GM12801 (cell line): ENCODE measurements around the gene FBXW7.

Source experiments
- CTCF ChIP-seq: IDR thresholded peaks from one replicate; pipeline ENCODE4 v1.5.1; 2011; ENCODE audit warnings: control low read depth; ENCODE audit not compliant: insufficient read length; ENCODE audit errors: extremely low read depth

FBXW7 gene

GRCh38 chr4:152356428-152357034 lies 179.4 kb downstream of the FBXW7 start:
- TF ChIP-seq CTCF: no peak

- TF ChIP-seq CTCF: no peak
Measured at GRCh38 chr4:152352622-152353116, 183.2 kb downstream of the FBXW7 start.

- TF ChIP-seq CTCF: no peak
Measured at GRCh38 chr4:152352215-152352614, 183.7 kb downstream of the FBXW7 start.

GRCh38 chr4:152351080-152351479 lies 184.8 kb downstream of the FBXW7 start:
- TF ChIP-seq CTCF: no peak

- TF ChIP-seq CTCF: no peak
Measured at GRCh38 chr4:152348670-152349069, 187.2 kb downstream of the FBXW7 start.

- no peak for TF ChIP-seq CTCF
Measured at GRCh38 chr4:152346979-152347378, 188.9 kb downstream of the FBXW7 start.

GRCh38 chr4:152346526-152346925 lies 189.4 kb downstream of the FBXW7 start:
- no peak for TF ChIP-seq CTCF
